GM21447 (cell line): Measurements from ENCODE around the gene SLC35A2.
"Not testable (repeated sequence)": the region's sequence is repeated elsewhere in the genome, so short reads cannot be mapped to it uniquely, and the experiment has no call there.

ENCODE experiments used
- ATAC-seq: cut with Tn5 transposase; IDR thresholded peaks from one replicate; pipeline ENCODE4 v1.9.1; 2021; ENCODE audit not compliant: unreplicated experiment

SLC35A2 gene

GRCh38 chrX:48903290-48903689, 8.2 kb downstream of the SLC35A2 start:
- no peak for ATAC-seq

DNA sequence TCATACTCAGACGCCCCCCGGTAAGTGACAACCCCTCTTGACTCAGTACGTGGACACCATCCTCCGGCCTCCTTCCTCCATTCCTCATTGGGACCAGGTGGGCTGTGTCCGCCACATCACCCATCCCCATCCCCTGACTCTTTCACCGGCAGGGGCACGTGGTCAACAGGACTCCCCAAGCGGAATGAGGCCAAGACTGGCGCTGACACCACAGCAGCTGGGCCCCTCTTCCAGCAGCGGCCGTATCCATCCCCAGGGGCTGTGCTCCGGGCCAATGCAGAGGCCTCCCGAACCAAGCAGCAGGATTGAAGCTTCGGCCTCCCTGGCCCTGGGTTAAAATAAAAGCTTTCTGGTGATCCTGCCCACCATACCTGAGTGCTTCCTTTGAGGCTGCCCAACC, 8.7 kb downstream of the SLC35A2 start:
- no peak for ATAC-seq

DNA sequence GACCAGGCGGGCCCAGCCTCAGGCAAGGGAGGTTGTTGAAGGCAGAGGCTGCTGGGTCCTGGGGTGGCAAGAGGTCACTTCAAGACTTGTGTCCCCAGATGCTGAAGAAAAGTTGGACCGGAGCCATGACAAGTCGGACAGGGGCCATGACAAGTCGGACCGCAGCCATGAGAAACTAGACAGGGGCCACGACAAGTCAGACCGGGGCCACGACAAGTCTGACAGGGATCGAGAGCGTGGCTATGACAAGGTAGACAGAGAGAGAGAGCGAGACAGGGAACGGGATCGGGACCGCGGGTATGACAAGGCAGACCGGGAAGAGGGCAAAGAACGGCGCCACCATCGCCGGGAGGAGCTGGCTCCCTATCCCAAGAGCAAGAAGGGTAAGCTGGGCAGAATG, 9.3 kb downstream of the SLC35A2 start:
- ATAC-seq = no peak

GRCh38 chrX:48901069-48901468, 10.4 kb downstream of the SLC35A2 start:
- no peak for ATAC-seq

GRCh38 chrX:48899078-48899410, 12.4 kb downstream of the SLC35A2 start:
- ATAC-seq = no peak

- peak; percentile 84 for ATAC-seq
These were observed 13.7 kb downstream of the SLC35A2 start, which contains the start of the genes PQBP1 and TIMM17B for GRCh38 chrX:48897625-48898306. TSS of gene PQBP1 (plus strand) at chrX:48897930. CDS start at chrX:48898510, 580 bp downstream. TSS of gene TIMM17B (minus strand) at chrX:48897768. CDS start at chrX:48897749, 19 bp downstream.

DNA sequence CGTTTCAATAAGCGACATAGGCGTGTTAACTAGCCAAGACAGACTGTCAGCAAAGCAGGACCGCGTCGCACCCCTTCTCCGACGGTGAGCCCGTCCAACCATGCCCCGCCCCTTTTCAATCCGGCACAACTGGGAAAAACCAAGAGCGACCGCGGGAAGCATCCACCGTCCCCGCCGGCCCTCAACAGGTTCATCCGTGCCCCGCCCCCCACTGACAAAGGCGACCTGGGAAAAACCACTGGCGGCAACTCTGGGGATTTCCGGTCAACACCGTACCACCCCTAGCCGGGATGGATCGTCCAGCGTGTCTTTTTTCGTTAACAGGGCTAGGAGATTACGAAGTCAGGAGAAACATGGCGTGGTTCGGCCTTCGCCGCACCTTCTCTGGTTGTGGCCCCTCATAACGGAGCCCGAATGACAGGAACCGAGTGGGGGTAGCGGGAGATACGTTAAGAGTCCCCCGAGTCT, 14.3 kb downstream of the SLC35A2 start:
- ATAC-seq = peak; percentile 9

- no peak for ATAC-seq
These were observed 14.8 kb downstream of the SLC35A2 start for GRCh38 chrX:48896611-48897011.

GRCh38 chrX:48894891-48895290, 16.6 kb downstream of the SLC35A2 start:
- ATAC-seq = no peak

GRCh38 chrX:48893556-48894348, 17.7 kb downstream of the SLC35A2 start:
- no peak for ATAC-seq

DNA sequence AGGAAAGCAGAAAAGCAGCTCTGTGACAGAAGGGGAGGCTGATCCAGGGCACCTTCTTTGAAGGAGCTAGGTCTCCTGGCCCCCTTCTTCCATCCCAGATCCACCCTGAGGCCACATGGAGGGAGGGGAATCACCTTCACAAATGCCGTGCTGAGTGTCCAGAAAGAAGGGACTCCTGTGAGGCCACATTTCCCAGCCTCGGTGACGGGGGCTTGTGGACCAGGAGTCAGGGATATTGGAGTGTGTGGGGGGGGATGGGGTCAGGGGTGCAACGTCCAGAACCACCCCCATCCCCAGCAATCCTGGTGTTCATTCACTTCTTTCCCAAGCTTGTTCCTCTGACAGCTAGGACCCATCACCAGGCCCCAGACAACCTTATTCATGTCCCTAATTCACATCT, 18.6 kb downstream of the SLC35A2 start:
- ATAC-seq = no peak

- peak; percentile 92 for ATAC-seq
These were observed 19.8 kb downstream of the SLC35A2 start for GRCh38 chrX:48891402-48892288.

- peak; percentile 14 for ATAC-seq
These were observed 20.5 kb downstream of the SLC35A2 start for GRCh38 chrX:48890934-48891401.

- no peak for ATAC-seq
These were observed 21.0 kb downstream of the SLC35A2 start for GRCh38 chrX:48890296-48890925.

DNA sequence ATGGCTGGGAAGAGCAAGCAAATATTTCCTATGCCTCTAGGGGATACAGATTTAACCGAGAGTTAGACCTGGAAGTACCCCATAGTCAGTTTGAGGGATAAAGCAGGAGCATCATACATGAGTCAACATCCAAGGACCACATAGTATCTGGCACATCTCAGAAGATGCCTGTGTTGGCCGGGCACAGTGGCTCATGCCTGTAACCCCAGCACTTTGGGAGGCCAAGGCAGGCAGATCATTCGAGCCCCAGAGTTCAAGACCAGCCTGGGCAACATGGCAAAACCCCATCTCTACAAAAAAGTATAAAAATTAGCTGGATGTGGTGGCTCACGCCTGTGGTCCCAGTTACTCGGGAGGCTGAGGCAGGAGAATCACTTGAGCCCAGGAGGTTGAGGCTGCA, 24.9 kb downstream of the SLC35A2 start:
- ATAC-seq = not testable (repeated sequence)

- no peak for ATAC-seq
These were observed 27.7 kb downstream of the SLC35A2 start for GRCh38 chrX:48883729-48884128.

GRCh38 chrX:48876944-48877343, 34.5 kb downstream of the SLC35A2 start:
- not testable (repeated sequence) for ATAC-seq

- ATAC-seq = not testable (repeated sequence)
These were observed 39.4 kb downstream of the SLC35A2 start for GRCh38 chrX:48872017-48872416.

GRCh38 chrX:48864210-48864609, 47.2 kb downstream of the SLC35A2 start:
- ATAC-seq = no peak

DNA sequence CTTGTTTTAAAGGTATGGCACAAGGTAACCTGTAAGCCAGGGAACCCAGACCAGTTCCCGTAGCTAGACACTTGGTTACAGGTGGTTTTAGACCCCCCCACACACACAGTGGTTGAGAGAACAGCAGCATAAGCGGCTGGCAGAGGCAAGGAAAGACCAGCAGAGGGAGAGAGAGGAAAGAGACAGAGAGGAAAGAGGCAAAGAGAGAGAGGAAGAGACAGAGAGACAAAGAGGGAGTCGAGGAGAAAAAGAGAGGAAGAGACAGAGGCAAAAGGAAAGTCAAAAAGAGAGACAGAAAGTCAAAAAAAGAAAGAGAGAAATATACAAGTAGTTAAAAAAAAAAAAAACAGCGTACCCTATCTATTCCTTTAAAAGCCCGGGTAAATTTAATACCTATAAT, 56.5 kb downstream of the SLC35A2 start:
- no peak for ATAC-seq
